ENCODE measurements around the gene RYR3. TPM values are rescaled to one million over a fixed set of nuclear protein-coding genes. Genes with fewer than 3 reads are reported as not detected.

The RYR3 gene
- total RNA-seq, 2 donors from 2014 or later: 9.9 to 40.1 TPM

DNA sequence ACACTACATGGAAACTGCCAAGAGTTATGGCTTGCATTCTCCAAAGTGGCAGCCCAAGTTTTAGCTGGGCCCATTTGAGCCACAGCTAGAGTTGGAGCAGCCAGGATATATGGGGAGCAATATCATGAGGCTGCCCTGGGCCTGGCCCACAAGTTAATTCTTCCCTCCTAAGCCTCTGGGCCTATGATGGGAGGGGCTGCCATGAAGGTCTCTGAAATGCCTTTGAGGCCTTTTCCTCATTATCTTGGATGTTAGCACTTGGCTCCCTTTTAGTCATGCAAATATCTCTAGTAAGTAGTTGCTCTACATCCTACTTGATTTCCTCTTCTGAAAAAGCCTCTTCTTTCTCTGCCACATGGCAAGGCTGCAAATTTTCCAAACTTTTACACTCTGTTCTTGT is 400.0 kb downstream of the RYR3 start:
- Histone ChIP-seq H3K4me1 (ENCODE audit: control insufficient read depth in 1 of 2, low read depth in 2 of 2) (no peaks in the 10 kb centered on the region), H3K27me3 (replicated peaks; ENCODE audit: insufficient read depth) (no peaks in the 10 kb centered on the region), H3K27ac (no peak overlapping the region), H3K4me3 (no peak overlapping the region), H3K9me3 (peaks cover 3% of the 10 kb centered on the region), H3K36me3 (peaks cover 4% of the 10 kb centered on the region)
- no peak for ATAC-seq (ENCODE audit: insufficient number of reproducible peaks, low FRiP score, low read depth)
- DNase-seq (ENCODE audit: low spot score): no peak
- TF ChIP-seq, protein P1, sequence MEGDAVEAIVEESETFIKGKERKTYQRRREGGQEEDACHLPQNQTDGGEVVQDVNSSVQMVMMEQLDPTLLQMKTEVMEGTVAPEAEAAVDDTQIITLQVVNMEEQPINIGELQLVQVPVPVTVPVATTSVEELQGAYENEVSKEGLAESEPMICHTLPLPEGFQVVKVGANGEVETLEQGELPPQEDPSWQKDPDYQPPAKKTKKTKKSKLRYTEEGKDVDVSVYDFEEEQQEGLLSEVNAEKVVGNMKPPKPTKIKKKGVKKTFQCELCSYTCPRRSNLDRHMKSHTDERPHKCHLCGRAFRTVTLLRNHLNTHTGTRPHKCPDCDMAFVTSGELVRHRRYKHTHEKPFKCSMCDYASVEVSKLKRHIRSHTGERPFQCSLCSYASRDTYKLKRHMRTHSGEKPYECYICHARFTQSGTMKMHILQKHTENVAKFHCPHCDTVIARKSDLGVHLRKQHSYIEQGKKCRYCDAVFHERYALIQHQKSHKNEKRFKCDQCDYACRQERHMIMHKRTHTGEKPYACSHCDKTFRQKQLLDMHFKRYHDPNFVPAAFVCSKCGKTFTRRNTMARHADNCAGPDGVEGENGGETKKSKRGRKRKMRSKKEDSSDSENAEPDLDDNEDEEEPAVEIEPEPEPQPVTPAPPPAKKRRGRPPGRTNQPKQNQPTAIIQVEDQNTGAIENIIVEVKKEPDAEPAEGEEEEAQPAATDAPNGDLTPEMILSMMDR (IDR thresholded peaks at IDR 0.05): no peak

DNA sequence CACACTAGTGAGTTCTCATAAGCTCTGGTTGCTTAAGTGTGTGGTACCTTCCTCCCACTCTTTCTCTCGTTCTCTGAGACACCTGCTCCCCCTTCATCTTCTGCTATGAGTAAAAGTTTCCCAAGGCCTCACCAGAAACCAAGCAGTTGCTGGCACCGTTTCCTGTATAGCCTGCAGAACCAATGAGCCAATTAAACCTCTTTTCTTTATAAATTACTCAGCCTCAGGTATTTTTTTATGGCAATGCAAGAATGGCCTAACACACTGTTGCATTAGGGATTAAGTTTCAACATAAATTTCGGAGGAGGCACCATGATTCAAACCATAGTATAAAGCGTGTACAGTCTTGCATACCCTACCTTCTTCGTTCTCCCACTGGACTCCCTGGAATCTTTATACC is 405.3 kb downstream of the RYR3 start:
- TF ChIP-seq, protein P1 (IDR thresholded peaks at IDR 0.05): no peak
- no peak overlapping the region for H3K27ac ChIP-seq
- H3K36me3 ChIP-seq: no peaks in the 10 kb centered on the region
- H3K9me3 ChIP-seq: no peaks in the 10 kb centered on the region
- no peaks in the 10 kb centered on the region for H3K4me1 ChIP-seq (ENCODE audit: control insufficient read depth in 1 of 2, low read depth in 2 of 2)
- no peak for ATAC-seq (ENCODE audit: insufficient number of reproducible peaks, low FRiP score, low read depth)
- no peak for DNase-seq (ENCODE audit: low spot score)
- H3K27me3 ChIP-seq (replicated peaks; ENCODE audit: insufficient read depth): no peaks in the 10 kb centered on the region
- no peak overlapping the region for H3K4me3 ChIP-seq

DNA sequence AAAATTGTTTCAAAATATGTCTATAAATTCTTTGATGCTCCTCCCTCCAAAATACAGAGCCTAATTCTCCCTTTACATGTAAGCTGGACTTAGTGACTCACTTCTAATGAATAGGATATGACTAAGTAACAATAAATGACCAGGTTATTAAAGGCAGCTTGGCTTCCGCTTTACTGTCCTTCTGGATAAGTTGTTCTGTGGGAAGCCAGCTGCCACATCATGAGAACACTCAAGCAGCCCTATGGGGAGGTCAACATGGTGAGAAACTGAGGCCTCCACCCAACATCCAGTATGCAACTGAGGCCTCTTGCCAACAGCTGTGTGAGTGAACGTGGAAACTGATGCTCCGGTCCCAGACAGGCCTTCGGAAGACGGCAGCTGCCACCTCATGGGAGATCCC is 410.2 kb downstream of the RYR3 start:
- Histone ChIP-seq H3K4me3 (no peak overlapping the region), H3K9me3 (no peaks in the 10 kb centered on the region)
- no peak for ATAC-seq (ENCODE audit: insufficient number of reproducible peaks, low FRiP score, low read depth)

DNA sequence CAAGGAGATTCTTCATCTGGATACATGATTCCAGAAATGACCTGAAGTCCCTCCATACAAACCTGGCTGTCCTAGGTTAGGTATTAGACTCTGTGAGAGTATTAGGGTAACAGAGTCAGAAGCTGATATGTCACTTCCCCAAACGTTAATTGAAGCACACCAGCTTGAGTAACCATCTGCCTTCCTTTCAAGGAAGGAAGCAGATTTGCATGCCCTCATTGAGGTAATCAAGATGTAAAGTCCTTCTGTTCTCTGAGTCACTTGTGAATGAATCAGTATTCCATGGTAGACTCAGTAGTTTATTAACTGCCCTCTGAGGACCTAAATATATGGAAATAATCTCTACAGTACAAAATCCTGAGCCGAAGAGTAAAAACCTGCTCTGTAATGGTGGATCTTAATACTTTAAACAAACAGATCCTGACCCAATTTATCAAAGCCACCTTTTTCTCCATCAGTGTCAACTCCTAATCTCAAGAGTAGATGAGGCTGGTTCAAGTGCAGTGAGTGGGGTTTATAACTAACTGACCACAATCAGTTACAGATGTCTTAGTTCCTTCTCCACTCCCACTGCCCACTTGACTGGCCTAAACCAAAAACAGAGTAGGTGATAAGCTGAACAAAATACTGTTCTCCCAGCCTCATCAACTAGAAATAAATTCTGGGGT is 411.4 kb downstream of the RYR3 start:
- no peak for ATAC-seq (ENCODE audit: insufficient number of reproducible peaks, low FRiP score, low read depth)
- Histone ChIP-seq H3K4me1 (ENCODE audit: control insufficient read depth in 1 of 2, low read depth in 2 of 2) (no peaks in the 10 kb centered on the region), H3K27me3 (replicated peaks; ENCODE audit: insufficient read depth) (no peaks in the 10 kb centered on the region), H3K27ac (no peak overlapping the region), H3K9me3 (no peaks in the 10 kb centered on the region), H3K36me3 (no peaks in the 10 kb centered on the region), H3K4me3 (no peak overlapping the region)
- DNase-seq (ENCODE audit: low spot score): no peak
- TF ChIP-seq, protein P1 (IDR thresholded peaks at IDR 0.05): no peak

More for the DNA sequence above, 410.2 kb downstream of the RYR3 start:
- TF ChIP-seq, protein P1 (IDR thresholded peaks at IDR 0.05): no peak
- Histone ChIP-seq H3K27ac (no peak overlapping the region), H3K4me1 (ENCODE audit: control insufficient read depth in 1 of 2, low read depth in 2 of 2) (no peaks in the 10 kb centered on the region), H3K27me3 (replicated peaks; ENCODE audit: insufficient read depth) (no peaks in the 10 kb centered on the region), H3K36me3 (no peaks in the 10 kb centered on the region)
- no peak for DNase-seq (ENCODE audit: low spot score)

DNA sequence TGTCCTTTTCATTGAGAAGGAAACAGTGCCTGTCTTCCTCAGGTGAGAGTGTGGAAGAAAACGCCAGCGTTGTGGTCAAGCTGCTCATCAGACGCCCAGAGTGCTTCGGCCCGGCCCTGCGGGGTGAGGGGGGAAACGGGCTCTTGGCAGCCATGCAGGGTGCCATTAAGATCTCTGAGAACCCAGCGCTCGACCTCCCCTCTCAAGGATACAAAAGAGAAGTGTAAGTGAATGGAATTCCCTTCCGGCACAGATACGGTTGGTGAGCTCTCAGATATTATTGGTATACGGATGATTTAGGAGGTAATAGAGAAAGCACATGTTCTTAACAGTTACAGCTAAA is 411.9 kb downstream of the RYR3 start:
- no peak for DNase-seq (ENCODE audit: low spot score)
- Histone ChIP-seq H3K4me1 (ENCODE audit: control insufficient read depth in 1 of 2, low read depth in 2 of 2) (no peaks in the 10 kb centered on the region), H3K27me3 (replicated peaks; ENCODE audit: insufficient read depth) (no peaks in the 10 kb centered on the region), H3K9me3 (no peaks in the 10 kb centered on the region), H3K36me3 (no peaks in the 10 kb centered on the region), H3K27ac (no peak overlapping the region), H3K4me3 (no peak overlapping the region)
- TF ChIP-seq, protein P1 (IDR thresholded peaks at IDR 0.05): no peak
- no peak for ATAC-seq (ENCODE audit: insufficient number of reproducible peaks, low FRiP score, low read depth)

Measured in thoracic aorta (tissue), 2 donors.